ENCODE measurements around the gene CEP89.

DNA sequence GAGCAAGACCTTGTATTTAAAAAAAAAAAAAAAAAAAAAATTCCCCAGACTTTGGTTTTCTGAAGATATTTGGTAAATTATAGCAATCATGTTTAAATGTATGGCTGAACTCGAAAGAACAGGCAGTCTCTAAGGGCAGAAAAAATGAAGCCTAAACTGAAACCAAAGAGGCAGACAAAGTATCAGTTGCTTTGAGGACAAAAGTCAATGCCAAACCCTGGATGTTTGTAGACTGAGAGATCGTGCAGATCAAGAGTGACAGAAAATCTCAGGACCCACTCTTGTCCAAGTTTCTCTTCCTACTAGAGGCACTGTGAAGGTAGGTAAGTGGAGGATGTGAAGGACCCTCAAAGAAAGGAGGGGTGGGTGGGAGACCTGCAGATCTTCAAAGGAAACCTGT lies 91.1 kb downstream of the CEP89 start:
- no peak for TF ChIP-seq POLR2A (IDR thresholded peaks at IDR 0.05)
- TF ChIP-seq, protein P1, sequence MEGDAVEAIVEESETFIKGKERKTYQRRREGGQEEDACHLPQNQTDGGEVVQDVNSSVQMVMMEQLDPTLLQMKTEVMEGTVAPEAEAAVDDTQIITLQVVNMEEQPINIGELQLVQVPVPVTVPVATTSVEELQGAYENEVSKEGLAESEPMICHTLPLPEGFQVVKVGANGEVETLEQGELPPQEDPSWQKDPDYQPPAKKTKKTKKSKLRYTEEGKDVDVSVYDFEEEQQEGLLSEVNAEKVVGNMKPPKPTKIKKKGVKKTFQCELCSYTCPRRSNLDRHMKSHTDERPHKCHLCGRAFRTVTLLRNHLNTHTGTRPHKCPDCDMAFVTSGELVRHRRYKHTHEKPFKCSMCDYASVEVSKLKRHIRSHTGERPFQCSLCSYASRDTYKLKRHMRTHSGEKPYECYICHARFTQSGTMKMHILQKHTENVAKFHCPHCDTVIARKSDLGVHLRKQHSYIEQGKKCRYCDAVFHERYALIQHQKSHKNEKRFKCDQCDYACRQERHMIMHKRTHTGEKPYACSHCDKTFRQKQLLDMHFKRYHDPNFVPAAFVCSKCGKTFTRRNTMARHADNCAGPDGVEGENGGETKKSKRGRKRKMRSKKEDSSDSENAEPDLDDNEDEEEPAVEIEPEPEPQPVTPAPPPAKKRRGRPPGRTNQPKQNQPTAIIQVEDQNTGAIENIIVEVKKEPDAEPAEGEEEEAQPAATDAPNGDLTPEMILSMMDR (IDR thresholded peaks at IDR 0.05), result no peak
